ENCODE results near the gene IL15RA. TPM values are rescaled to one million over a fixed set of nuclear protein-coding genes. Genes with fewer than 3 reads are reported as not detected.

Gene IL15RA
- total RNA-seq, 1 experiment from 2014 or later = 11.0 TPM

DNA sequence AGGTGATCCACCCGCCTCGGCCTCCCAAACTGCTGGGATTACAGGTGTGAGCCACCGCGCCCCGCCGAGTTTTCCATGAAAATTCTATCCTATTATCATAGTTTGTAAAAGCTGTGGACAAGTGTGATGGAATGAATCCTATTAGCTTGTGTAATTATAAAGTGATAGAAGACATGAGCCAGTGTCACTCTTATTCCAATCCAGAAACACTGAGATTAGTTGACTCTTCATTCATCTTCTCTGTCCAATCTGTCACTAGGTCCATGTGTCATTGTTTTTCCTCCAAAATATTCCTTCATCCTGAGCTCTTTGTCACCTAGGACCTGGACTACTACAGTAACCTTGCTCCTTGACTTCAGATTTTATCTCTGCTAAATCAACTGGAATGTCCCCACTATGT, 73.8 kb downstream of the IL15RA start:
- no TSS peak for BruUV-seq (replicated peaks)
- no peak overlapping the region for H3K4me3 ChIP-seq (ENCODE audit: low read depth in 2 of 2, low read length in 2 of 2)
- ATAC-seq (no peak), DNase-seq (ENCODE audit: low read depth, low spot score) (no peak)
- no peak overlapping the region for H3K27ac ChIP-seq (ENCODE audit: low read length)
- no peaks in the 10 kb centered on the region for H3K4me1 ChIP-seq (ENCODE audit: control insufficient read depth, insufficient read depth, low read length)
- H3K9me3 ChIP-seq (ENCODE audit: control insufficient read depth, insufficient read depth, low read depth, low read length) = no peaks in the 10 kb centered on the region
- in situ Hi-C loops (cut with HindIII; ENCODE audit: low pct_unique_long_range_greater_than_20kb, low sequenced_read_pairs) (no loop called here), intact Hi-C loops (cut with micrococcal nuclease; ENCODE audit: unreplicated experiment) (no loop called here)
- TF ChIP-seq SIN3A (IDR thresholded peaks at IDR 0.05; ENCODE audit: borderline replicate concordance, insufficient read depth, low read depth, low read length) (no peak), CTCF (IDR thresholded peaks at IDR 0.05) (no peak), POLR2AphosphoS5 (IDR thresholded peaks at IDR 0.05; ENCODE audit: low read depth, low read length) (no peak), TCF7L2 (IDR thresholded peaks at IDR 0.05; ENCODE audit: low read depth, low read length) (no peak)
- TF ChIP-seq, protein P1, sequence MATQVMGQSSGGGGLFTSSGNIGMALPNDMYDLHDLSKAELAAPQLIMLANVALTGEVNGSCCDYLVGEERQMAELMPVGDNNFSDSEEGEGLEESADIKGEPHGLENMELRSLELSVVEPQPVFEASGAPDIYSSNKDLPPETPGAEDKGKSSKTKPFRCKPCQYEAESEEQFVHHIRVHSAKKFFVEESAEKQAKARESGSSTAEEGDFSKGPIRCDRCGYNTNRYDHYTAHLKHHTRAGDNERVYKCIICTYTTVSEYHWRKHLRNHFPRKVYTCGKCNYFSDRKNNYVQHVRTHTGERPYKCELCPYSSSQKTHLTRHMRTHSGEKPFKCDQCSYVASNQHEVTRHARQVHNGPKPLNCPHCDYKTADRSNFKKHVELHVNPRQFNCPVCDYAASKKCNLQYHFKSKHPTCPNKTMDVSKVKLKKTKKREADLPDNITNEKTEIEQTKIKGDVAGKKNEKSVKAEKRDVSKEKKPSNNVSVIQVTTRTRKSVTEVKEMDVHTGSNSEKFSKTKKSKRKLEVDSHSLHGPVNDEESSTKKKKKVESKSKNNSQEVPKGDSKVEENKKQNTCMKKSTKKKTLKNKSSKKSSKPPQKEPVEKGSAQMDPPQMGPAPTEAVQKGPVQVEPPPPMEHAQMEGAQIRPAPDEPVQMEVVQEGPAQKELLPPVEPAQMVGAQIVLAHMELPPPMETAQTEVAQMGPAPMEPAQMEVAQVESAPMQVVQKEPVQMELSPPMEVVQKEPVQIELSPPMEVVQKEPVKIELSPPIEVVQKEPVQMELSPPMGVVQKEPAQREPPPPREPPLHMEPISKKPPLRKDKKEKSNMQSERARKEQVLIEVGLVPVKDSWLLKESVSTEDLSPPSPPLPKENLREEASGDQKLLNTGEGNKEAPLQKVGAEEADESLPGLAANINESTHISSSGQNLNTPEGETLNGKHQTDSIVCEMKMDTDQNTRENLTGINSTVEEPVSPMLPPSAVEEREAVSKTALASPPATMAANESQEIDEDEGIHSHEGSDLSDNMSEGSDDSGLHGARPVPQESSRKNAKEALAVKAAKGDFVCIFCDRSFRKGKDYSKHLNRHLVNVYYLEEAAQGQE (IDR thresholded peaks at IDR 0.05; ENCODE audit: insufficient read depth in 1 of 2, low read depth in 2 of 2, low read length in 1 of 2) = no peak
- ChIA-PET POLR2A (no interaction called here), CTCF (no interaction called here)
- H3K36me3 ChIP-seq (ENCODE audit: control insufficient read depth, insufficient read depth, low read length) = no peaks in the 10 kb centered on the region
- H3K27me3 ChIP-seq (ENCODE audit: control insufficient read depth, insufficient read depth, low read length) = no peaks in the 10 kb centered on the region

GRCh38 chr10:5902511-5903274, 74.7 kb downstream of the IL15RA start:
- intact Hi-C loops (cut with micrococcal nuclease; ENCODE audit: unreplicated experiment) (no loop called here), in situ Hi-C loops (cut with HindIII; ENCODE audit: low pct_unique_long_range_greater_than_20kb, low sequenced_read_pairs) (no loop called here)
- BruUV-seq (replicated peaks) = no TSS peak
- no peaks in the 10 kb centered on the region for H3K9me3 ChIP-seq (ENCODE audit: control insufficient read depth, insufficient read depth, low read depth, low read length)
- CTCF ChIA-PET = no interaction called here
- no peaks in the 10 kb centered on the region for H3K36me3 ChIP-seq (ENCODE audit: control insufficient read depth, insufficient read depth, low read length)
- no peak for ATAC-seq
- no peak for DNase-seq (ENCODE audit: low read depth, low spot score)
- TF ChIP-seq SIN3A (IDR thresholded peaks at IDR 0.05; ENCODE audit: borderline replicate concordance, insufficient read depth, low read depth, low read length) = no peak
- TF ChIP-seq POLR2AphosphoS5 (IDR thresholded peaks at IDR 0.05; ENCODE audit: low read depth, low read length) = no peak
- no peak for TF ChIP-seq CTCF (IDR thresholded peaks at IDR 0.05)
- TF ChIP-seq, protein P1 (IDR thresholded peaks at IDR 0.05; ENCODE audit: insufficient read depth in 1 of 2, low read depth in 2 of 2, low read length in 1 of 2) = no peak
- TF ChIP-seq TCF7L2 (IDR thresholded peaks at IDR 0.05; ENCODE audit: low read depth, low read length) = no peak
- POLR2A ChIA-PET = no interaction called here
- H3K4me1 ChIP-seq (ENCODE audit: control insufficient read depth, insufficient read depth, low read length) = no peaks in the 10 kb centered on the region
- H3K27me3 ChIP-seq (ENCODE audit: control insufficient read depth, insufficient read depth, low read length) = no peaks in the 10 kb centered on the region
- H3K4me3 ChIP-seq (ENCODE audit: low read depth in 2 of 2, low read length in 2 of 2) = no peak overlapping the region
- no peak overlapping the region for H3K27ac ChIP-seq (ENCODE audit: low read length)
